Stimulated activated CD4-positive, alpha-beta T cell treated with anti-CD3 and anti-CD28 coated beads, Interleukin-2, amount 100 ng/mL, for 4 hours (primary cell): ENCODE results near the gene PSMD5.

Source experiments
- DNase-seq: peaks from one replicate; pipeline ENCODE4 v3.0.0-alpha.2; 2020; ENCODE audit warnings: low read depth

Gene PSMD5

GRCh38 chr9:120875195-120875565 is 32.5 kb upstream of the PSMD5 start:
- DNase-seq: no peak

DNA sequence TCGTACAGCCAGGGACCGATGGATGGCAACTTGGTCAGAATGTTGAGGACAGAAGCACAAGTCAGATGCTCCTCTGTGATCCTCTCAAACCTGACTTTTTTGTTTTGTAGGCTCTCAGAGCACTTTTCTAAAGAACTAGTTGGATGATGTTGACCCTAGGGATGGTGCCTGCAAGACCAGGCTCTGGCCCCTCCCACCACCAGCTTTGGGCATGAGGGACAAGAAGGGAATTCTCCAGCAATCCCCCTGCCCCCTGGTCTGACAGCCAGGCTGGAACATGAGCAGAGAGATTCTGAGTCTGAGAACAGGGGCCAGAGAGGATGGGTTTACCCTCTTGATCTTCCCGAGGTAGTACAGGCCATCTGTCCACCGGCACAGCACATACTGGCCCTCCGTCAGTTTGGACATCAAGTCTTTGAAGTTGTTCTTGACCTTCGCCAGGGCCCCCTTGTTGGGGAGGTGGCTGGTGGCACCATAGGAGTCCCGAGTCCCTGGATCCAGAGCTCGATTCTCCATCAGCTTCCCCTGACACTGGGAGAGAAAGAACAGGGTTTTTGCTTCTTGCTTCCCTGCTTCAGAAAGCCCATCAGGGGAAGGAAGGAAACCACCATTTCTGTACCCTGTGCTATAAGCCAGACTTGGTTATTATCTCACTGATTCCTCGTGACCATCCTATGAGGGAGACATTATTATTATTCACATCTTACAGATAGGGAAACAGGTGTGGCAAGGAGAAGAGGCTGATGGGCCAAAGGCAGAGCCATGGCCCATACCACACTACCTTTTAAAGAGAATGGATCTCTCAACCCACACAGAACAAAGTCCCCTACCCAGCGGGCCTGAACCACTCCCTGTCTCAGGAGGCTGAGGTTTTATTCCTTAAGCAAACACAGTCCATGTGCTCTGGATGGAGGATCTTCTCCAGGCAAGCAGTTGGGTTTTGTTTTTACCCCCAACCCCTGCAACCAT is 31.8 kb upstream of the PSMD5 start:
- no peak for DNase-seq

GRCh38 chr9:120873512-120873911 is 30.8 kb upstream of the PSMD5 start:
- DNase-seq: no peak

GRCh38 chr9:120872791-120873502 is 30.2 kb upstream of the PSMD5 start:
- DNase-seq: no peak

GRCh38 chr9:120870206-120870605 is 27.5 kb upstream of the PSMD5 start:
- no peak for DNase-seq

DNA sequence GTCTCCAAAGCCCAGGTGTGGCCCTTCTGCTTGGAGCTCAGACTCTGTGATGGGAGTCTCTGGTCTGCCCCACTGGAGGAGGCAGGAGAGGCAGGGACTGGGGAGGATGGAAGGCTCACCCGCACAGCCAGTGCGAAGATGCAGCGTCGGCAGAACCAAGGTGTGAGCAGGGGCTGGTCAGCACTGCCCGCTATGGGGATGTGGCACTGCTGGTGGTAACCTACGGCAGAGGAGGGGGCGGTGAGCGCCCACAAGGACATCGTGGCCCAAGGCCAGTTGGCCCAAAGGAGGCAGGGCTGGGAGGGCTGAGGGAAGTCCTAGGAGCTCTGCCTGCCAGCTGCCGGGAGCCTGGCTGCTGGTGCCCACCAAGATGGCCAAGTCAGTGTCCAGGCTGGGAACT is 27.0 kb upstream of the PSMD5 start:
- no peak for DNase-seq

DNA sequence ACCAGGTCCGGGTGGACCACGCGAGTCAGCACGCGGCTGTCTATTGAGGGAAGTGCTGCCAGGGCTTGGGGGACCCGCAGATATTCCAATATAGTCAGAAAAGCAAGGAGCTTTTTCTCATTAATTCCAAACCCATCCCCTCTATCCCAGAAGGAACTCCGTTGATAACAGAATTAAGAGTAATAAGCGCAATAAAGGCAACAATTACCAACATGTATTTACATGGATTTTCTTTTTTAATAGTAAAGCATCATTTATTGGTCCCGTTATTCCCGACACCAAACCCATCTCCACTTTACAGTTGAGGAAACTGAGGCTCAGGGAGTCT is 26.6 kb upstream of the PSMD5 start:
- DNase-seq: no peak

DNA sequence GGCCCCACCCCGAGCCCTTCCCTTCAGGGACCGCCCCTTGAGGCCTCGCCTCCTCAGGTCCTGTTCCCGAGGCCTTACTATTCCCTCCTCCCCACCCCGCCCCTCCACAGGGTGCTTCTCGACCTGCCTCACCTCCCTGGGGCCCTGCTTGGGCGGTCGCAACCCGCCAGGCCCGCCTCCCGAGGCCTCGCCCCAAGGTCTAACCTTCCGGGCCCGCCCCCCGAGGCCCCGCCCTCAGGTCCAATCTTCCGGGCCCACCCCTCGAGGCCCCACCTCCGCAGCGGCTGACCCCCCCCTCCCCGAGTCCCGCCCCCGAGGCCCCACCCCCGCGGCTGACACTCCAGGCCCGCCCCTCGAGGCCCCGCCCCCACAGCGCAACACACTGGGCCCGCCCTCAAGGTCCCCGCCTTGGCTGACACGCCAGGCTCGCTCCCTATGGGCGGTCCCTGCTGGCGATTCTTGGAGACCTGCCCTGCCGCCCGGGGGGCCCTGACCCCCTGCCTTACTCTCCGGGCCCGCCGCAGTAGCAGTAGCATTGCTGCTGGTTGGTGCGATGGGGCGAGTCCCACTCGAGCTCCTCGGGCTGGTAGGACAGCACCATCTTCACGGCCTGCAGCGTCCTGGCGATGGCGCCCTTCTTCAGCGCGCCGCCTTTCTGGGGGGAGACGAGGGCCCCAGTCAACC is 26.1 kb upstream of the PSMD5 start:
- peak; percentile 96 for DNase-seq

GRCh38 chr9:120868339-120868675 is 25.6 kb upstream of the PSMD5 start:
- no peak for DNase-seq

DNA sequence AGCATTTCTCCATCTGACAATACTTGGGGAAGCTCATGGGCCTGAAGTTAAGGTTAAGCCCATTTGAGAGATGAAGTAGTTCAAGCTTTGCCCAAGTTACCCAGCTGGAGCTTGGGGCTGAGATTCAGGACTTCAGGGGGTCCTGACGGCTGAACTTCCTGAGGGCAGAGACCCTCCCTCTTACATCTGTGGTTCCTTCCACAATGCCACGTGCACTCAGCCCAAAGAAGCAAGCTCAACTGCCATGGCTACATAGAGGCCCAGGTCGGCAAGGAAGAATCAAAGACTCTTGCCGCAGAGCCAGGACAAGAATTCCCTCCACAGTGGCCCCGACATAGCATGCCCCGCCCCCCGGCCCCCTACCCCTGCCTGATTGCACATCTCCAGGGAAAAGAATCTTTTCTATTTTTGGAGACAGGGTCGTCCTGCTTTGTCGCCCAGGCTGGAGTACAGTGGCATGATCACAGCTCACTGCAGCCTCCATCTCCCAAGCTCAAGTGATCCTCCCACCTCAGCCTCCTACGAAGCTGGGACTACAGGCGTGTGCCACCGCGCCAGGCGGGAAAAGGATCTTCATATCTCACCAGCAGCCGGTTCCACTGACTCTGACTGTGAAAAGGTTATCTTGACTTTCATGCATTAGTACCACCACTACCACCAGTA is 25.1 kb upstream of the PSMD5 start:
- DNase-seq: no peak

- no peak for DNase-seq
Measured at GRCh38 chr9:120866651-120867050, 23.9 kb upstream of the PSMD5 start.

DNA sequence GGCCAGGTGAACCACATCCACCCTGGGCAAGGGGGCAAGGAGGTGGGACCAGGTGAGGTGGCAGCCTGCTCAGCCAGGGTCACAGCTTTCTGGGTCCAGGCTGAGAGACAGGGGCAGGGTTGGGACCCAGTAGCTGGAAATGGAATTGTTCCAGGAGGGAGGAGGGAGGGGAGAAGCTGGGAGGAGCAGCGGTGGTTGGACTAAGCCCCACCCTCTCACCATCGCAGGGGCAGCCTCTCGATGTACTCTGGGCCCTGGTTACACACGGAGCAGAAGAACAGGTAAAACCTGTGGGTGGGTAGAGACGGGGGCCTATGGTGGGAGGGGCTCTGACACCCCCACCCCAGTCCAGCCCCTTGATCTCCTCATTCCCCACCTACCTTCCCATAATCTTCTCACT is 23.1 kb upstream of the PSMD5 start:
- no peak for DNase-seq

- no peak for DNase-seq
Measured at GRCh38 chr9:120865176-120865575, 22.5 kb upstream of the PSMD5 start.

DNA sequence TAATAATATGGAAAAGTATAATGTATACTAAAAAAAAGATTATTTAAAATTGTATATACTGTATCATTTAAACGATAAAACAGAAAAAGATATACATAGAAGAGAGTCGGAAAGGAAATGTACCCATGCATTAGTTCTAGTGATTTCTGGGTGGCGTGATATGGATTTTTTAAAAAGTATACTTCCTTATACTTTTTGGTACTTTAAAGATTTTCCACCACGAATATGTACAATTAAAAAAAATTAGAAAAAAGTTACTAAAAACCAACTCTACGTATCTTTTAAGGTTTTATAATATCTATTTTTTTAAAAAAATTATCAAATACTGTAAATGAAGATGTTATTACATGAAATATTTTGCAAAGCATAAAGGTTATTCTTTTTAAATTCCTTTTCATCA is 22.0 kb upstream of the PSMD5 start:
- no peak for DNase-seq

DNA sequence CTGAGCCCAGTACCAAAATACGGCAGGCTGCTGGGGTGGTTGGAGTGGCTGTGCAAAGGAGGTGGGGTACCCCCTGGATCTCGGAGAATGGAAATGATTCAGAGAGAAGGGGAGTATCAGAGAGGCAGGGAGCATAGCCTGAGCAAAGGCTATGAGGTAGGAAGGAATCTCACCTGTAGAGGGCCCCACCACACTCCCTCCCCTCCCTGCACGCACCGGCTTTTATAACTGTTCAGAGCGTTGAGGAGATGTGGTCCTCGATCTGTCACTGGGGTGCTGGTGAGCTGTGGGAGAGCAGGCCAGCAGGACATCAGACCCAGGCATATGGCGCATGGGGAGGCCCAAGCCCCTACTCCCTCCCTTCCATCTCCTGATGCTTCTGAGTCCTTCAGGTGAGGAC is 21.1 kb upstream of the PSMD5 start:
- DNase-seq: no peak

GRCh38 chr9:120862452-120862851 is 19.7 kb upstream of the PSMD5 start:
- no peak for DNase-seq

DNA sequence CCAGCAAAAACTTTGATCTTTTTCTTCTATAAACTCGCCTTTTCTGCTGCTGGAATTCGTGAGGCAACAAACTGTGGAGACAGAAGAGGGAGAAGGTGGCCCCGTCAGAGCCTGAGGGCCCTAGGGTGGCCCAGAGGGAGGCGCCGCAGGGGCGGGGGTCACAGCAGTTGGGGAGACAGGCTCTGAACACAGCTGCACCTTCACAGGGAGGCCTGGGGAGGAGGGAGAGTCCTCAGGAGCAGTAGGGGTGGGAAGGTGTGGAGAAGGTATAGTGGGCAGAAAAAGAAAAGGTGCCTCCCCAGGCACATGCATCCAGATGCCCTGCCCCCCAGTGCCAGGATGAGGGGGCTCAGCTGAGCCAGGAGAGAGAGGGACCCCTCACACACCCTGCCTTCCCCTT is 19.2 kb upstream of the PSMD5 start:
- no peak for DNase-seq

- no peak for DNase-seq
Measured at GRCh38 chr9:120860083-120860482, 17.4 kb upstream of the PSMD5 start.

GRCh38 chr9:120859361-120859760 is 16.6 kb upstream of the PSMD5 start:
- no peak for DNase-seq

GRCh38 chr9:120857902-120858301 is 15.2 kb upstream of the PSMD5 start:
- DNase-seq: no peak

- DNase-seq: no peak
Measured at GRCh38 chr9:120857481-120857880, 14.8 kb upstream of the PSMD5 start.

GRCh38 chr9:120856700-120857099 is 14.0 kb upstream of the PSMD5 start:
- DNase-seq: no peak
